ENCODE data around the gene C22orf23. TPM values are rescaled to one million over a fixed set of nuclear protein-coding genes. Genes with fewer than 3 reads are reported as not detected.

Gene C22orf23
- total RNA-seq, 4 donors from 2014 or later: 0.31 to 0.40 TPM; not detected in 2

DNA sequence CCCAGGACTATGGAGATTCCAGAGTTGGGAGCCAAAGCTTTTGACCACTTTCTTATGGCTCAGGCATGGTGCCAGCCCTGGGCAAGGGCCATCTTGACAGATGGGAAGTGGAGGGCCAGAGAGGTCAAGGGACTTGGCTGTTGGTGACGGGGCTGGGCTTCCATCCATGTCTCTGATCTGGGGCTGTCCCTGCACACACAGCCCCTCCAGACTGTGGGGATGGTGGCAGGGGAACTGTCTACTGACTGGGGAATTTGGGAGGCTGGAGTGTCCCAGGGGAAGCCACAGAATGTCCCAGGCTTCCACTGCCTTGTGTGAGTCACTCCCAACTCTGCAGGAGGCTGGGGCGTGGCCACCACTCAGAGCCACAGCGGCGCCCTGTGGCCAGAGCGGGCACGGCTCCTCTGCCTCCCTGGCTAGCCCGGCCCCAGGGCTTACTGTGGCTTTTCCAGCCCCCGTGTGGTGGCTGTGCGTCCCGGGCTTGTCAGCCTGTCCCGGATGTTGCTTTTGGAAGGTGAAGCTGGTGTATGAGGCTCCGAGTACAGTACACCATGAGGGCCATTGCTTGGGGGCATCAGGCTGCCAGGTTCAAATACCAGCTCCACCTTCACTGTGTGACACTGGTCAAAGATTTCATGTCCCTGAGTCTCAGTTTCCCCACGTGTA is 19.6 kb downstream of the C22orf23 start:
- Histone ChIP-seq H3K9me3 (no peaks in the 10 kb centered on the region), H3K4me1 (peaks cover 3 to 59% (median 9%) of the 10 kb centered on the region in 3 donors), H3K4me3 (no peak overlapping the region), H3K36me3 (peaks cover 0 to 77% of the 10 kb centered on the region in 2 donors), H3K27me3 (no peaks in the 10 kb centered on the region), H3K27ac (peak overlapping the region; percentile 16 to 83 (median 80))
- 7% methylated on average over 2 of the region's 13 CpGs; no CpG with 5 or more reads in 1 of the 2 donors for WGBS, 2 donors (ENCODE audit: low coverage in 1 of 2)
- TF ChIP-seq POLR2A (IDR thresholded peaks at IDR 0.05) (no peak), EP300 (IDR thresholded peaks at IDR 0.05) (no peak), POLR2AphosphoS5 (IDR thresholded peaks at IDR 0.05) (peak; percentile 28)
- TF ChIP-seq, protein P1, sequence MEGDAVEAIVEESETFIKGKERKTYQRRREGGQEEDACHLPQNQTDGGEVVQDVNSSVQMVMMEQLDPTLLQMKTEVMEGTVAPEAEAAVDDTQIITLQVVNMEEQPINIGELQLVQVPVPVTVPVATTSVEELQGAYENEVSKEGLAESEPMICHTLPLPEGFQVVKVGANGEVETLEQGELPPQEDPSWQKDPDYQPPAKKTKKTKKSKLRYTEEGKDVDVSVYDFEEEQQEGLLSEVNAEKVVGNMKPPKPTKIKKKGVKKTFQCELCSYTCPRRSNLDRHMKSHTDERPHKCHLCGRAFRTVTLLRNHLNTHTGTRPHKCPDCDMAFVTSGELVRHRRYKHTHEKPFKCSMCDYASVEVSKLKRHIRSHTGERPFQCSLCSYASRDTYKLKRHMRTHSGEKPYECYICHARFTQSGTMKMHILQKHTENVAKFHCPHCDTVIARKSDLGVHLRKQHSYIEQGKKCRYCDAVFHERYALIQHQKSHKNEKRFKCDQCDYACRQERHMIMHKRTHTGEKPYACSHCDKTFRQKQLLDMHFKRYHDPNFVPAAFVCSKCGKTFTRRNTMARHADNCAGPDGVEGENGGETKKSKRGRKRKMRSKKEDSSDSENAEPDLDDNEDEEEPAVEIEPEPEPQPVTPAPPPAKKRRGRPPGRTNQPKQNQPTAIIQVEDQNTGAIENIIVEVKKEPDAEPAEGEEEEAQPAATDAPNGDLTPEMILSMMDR (IDR thresholded peaks at IDR 0.05): peak in 3 of 4 experiments; percentile 98
- ATAC-seq: peak; percentile 97

DNA sequence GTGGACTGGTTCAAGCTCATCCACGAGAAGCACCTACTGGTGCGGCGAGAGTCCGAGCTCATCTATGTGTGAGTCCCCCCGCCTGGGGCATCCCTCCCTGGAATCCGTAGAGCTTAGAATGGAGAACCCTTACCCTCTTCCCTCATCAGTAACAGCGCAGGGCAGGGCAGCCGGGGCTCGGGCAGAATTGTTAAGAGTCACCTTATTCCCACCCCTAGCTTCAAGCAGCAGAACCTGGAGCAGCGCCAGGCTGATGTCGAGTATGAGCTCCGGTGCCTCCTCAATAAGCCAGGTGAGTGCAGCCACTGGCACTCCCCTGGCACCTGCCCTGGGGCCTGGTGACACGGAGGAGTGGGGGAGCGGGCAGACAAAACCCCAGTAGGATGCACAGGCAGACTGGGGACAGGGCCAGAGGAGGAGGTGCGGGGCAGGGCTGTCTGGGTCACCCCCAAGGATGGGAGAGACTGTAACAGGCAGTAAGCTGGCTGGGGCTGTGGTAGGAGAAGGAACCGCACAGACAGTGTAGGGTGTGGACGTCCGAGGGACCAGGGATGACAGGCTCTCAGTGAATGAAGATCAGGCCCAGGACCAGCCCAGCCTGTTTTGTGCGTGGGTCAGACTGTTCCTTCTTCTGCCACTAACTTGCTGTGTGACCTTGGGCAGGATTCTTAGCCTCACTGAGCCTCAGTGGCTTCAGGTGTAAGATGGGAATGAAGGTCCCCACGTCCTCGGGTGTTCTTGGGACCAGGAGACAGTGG is 20.4 kb downstream of the C22orf23 start:
- 21 to 27% methylated on average over 2 to 4 of the region's 21 CpGs for WGBS, 2 donors (ENCODE audit: low coverage in 1 of 2)
- Histone ChIP-seq H3K9me3 (no peaks in the 10 kb centered on the region), H3K4me3 (no peak overlapping the region), H3K4me1 (peaks cover 3 to 60% (median 9%) of the 10 kb centered on the region in 3 donors), H3K27ac (peak overlapping the region; percentile 16 to 83 (median 80)), H3K36me3 (peaks cover 0 to 78% of the 10 kb centered on the region in 2 donors), H3K27me3 (no peaks in the 10 kb centered on the region)
- no peak for ATAC-seq
- TF ChIP-seq POLR2AphosphoS5 (IDR thresholded peaks at IDR 0.05): peak; percentile 2
- no peak for TF ChIP-seq EP300 (IDR thresholded peaks at IDR 0.05)
- TF ChIP-seq POLR2A (IDR thresholded peaks at IDR 0.05): no peak
- TF ChIP-seq, protein P1 (IDR thresholded peaks at IDR 0.05): no peak

DNA sequence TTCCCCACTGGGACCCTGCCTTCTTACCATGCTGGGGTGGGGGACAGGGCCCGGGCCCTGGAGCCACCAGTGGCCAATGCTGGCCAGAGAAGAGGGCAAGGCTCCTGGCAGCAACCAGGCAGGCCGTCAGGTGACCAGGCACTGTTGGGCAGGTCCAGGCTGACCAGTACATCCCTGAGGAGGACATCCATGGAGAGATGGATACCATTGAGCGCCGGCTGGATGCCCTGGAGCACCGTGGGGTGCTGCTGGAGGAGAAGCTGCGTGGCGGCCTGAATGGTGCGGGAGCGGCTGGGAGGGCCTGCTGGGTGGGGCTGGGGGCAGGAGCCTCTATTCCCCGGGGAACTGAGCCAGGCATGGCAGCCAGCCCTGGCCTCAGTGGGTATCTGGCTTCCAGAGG is 21.0 kb downstream of the C22orf23 start:
- peaks cover 3 to 60% (median 9%) of the 10 kb centered on the region in 3 donors for H3K4me1 ChIP-seq
- H3K36me3 ChIP-seq: peaks cover 0 to 78% of the 10 kb centered on the region in 2 donors
- H3K27ac ChIP-seq: peak overlapping the region in 3 of 4 donors; percentile 78 to 83 (median 82)
- no peaks in the 10 kb centered on the region for H3K9me3 ChIP-seq
- no peak overlapping the region for H3K4me3 ChIP-seq
- 80% methylated on average over 1 of the region's 10 CpGs; no CpG with 5 or more reads in 1 of the 2 donors for WGBS, 2 donors (ENCODE audit: low coverage in 1 of 2)
- TF ChIP-seq EP300 (IDR thresholded peaks at IDR 0.05) (no peak), POLR2AphosphoS5 (IDR thresholded peaks at IDR 0.05) (no peak), POLR2A (IDR thresholded peaks at IDR 0.05) (no peak)
- TF ChIP-seq, protein P1 (IDR thresholded peaks at IDR 0.05): no peak
- no peaks in the 10 kb centered on the region for H3K27me3 ChIP-seq
- ATAC-seq: no peak

DNA sequence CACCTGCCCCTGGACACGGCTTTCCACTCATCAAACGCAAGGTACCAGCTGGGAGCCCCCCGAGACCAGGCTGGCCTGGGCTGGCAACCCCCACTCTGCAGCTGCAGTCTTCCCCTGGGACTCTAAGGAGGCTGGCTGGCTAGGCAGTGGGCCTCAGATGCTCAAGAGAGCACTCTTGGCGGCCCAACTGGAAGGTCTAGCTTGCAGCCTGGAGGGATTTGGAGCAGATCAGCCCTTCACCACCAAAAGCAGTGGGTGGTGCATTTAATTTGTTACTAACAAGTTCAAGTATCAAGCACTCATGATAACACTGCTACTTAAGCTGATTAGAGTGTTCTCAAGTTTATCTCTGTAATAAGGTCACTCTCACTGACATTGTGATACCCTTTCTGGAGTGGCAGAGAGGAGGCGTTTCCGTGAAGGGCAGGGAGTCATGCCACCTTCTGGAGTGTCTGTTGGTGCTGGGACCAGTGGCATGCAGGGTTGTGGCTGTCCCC is 21.5 kb downstream of the C22orf23 start:
- peaks cover 3 to 60% (median 9%) of the 10 kb centered on the region in 3 donors for H3K4me1 ChIP-seq
- ATAC-seq: no peak
- TF ChIP-seq POLR2AphosphoS5 (IDR thresholded peaks at IDR 0.05): no peak
- TF ChIP-seq EP300 (IDR thresholded peaks at IDR 0.05): no peak
- TF ChIP-seq POLR2A (IDR thresholded peaks at IDR 0.05): no peak
- TF ChIP-seq, protein P1 (IDR thresholded peaks at IDR 0.05): no peak
- no peaks in the 10 kb centered on the region for H3K27me3 ChIP-seq
- no peak overlapping the region for H3K4me3 ChIP-seq
- H3K9me3 ChIP-seq: no peaks in the 10 kb centered on the region
- peak overlapping the region in 3 of 4 donors; percentile 78 to 83 (median 82) for H3K27ac ChIP-seq
- WGBS, 2 donors (ENCODE audit: low coverage in 1 of 2): 80% methylated on average over 1 of the region's 6 CpGs; no CpG with 5 or more reads in 1 of the 2 donors
- H3K36me3 ChIP-seq: peaks cover 0 to 78% of the 10 kb centered on the region in 2 donors
